ENCODE results near the gene LMAN2.

LMAN2 gene

GRCh38 chr5:177351392-177352329 is at the start of gene LMAN2:
TSS of gene LMAN2 (minus strand) at chr5:177351668. CDS start at chr5:177351647, 21 bp downstream.
- peak; percentile 91 for DNase-seq

GRCh38 chr5:177399997-177400868 is 48.8 kb upstream of the LMAN2 start, which contains the start of gene PFN3:
TSS of gene PFN3 (minus strand) at chr5:177400661. CDS start at chr5:177400576, 85 bp downstream.
- no peak for DNase-seq

DNA sequence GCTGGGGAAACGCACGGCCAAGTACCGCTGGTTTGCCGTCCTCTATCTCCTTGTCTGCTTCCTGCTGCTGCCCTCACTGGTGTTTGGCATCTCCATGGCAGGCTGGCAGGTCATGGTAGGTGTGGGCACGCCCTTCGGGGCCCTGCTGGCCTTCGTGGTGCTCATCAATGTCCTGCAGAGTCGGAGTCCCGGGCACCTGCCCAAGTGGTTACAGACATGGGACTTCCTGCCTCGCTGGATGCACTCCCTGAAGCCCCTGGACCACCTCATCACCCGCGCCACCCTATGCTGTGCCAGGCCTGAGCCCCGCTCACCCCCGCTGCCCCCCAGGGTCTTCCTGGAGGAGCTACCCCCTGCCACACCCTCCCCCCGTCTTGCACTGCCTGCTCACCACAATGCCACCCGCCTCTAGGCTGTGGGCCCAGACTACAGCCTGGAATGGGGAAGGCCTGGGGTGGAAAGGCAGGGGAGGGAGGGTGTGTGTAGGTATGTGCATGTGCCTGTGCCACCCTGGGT is 46.5 kb upstream of the LMAN2 start:
- no peak for DNase-seq

DNA sequence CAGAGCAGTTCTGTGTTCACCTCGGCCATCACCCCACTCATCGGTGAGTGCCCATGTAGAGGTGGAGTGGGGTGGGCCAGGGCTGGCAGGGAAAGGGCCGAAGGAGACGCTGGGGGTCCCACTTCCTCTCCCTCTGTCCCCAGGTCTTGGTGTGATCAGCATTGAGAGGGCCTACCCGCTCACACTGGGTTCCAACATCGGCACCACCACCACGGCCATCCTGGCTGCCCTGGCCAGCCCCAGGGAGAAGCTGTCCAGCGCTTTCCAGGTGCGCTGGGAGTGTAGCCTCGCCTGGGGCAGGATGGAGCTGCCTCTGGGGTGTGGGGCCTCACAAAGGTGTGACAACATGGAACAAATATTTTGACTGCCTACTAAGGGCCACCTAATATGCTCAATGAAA is 45.3 kb upstream of the LMAN2 start:
- no peak for DNase-seq

DNA sequence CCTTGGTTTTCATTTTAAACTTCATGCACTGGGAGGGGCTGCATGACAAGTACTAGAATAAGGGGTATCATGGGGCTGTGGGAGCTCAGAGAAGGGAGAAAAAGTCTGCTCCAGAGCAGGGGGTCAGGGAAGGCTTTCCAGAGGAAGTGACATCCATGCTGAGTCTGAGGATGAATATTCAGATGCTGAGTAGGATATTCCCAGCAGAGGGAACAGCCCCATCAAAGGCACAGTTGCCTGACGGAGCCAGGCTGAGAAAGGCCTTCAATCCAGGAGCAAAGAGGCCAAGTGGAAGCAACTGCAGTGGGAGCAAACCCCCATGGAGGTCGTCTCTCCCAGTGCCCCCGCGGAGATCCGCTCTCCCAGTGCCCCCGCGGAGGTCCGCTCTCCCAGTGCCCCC is 44.6 kb upstream of the LMAN2 start:
- no peak for DNase-seq

- DNase-seq = no peak
Observed at GRCh38 chr5:177393990-177394389, 42.5 kb upstream of the LMAN2 start.

- DNase-seq = no peak
Observed at GRCh38 chr5:177393206-177393765, 41.8 kb upstream of the LMAN2 start.

GRCh38 chr5:177392765-177393164 is 41.3 kb upstream of the LMAN2 start:
- DNase-seq = no peak

GRCh38 chr5:177390363-177391300 is 39.2 kb upstream of the LMAN2 start:
- DNase-seq = peak; percentile 66

- no peak for DNase-seq
Observed at GRCh38 chr5:177389241-177390169, 38.0 kb upstream of the LMAN2 start.

DNA sequence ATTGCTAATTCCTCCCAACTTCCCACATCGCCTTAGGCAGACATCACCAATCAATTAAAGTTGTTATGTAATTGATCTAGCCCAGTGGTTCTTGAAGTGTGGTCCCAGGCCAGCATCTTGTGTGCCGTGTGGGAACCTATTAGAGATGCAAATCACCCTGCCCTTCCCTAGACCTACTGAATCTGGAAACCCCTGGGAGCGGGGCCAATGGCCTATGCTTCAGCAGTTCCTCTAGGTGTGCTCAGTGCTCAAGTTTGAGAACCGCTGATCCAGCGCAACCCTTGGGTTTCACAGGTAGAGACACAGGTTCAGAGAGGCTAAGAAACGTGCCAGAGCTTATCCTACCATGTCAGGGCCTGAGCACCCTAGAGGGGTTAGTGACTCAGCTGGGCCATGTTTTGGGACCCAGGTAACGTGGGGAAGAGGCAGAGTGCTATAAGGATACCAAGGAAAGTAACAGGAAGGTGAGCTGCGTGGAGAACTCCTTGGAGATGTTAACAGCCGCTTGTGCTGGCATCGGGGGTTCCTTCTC is 37.1 kb upstream of the LMAN2 start:
- DNase-seq = no peak

DNA sequence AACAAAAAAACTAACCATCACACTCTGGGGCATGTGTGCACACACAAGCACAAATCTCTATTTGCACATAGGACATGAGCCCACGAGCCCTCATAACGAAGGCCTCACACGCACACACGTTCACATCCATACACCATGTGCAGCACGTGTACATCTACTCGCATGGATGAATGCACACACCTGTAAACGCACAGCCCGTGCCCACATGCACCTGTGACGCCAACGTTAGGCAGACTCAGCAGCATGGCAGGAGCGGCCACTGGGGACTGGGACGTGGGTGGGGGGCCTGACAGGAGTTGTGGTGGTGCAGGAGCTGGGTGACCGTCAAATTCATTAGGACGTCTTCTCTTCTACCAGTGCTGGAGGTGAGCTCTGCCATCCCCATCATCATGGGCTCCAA is 35.9 kb upstream of the LMAN2 start:
- no peak for DNase-seq

DNA sequence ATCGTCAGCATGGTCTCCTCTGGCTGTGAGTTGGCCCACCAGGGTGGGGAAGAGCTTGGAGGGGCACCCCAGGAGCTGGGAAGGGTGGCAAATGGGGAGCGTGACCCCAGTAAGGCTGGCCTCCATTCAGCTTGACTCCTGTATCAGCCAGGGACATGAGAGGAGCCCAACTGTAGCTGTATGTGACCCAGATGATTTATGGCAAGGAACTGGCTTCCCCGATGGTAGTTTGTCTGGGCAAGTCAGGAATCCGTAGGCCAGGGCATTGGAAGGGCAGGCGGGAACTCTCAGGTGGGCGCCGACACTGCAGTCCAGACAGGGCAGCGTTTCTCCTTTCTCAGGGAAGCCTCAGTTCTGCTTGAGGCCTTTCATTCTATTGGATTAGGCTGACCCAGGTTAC is 35.1 kb upstream of the LMAN2 start:
- no peak for DNase-seq

- no peak for DNase-seq
Observed at GRCh38 chr5:177385720-177386119, 34.3 kb upstream of the LMAN2 start.

DNA sequence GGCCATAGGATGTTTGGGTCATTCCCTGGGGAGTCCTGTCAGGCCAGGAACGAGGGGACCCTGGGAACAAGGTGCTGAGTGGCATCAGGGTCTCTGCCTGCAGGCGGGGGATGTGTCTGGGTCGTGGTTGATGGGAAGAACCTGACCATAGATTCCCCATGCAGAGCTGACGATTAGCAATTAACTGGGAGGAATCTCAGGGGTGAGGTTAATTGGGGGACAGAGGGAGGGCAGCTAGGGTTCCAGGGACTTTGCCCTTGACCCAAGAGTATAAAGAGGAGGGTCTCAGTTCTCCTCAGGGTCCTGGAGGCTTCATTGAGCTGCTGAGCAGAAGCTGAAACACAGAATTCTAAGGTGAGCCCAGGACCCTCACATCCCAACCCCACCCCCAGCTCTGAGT is 32.7 kb upstream of the LMAN2 start, which contains the start of gene SLC34A1:
TSS of gene SLC34A1 (plus strand) at position 301 of the 400 bp plus-strand sequence. CDS start 1,308 bp downstream, outside the sequence.
- DNase-seq = no peak

GRCh38 chr5:177383181-177383580 is 31.7 kb upstream of the LMAN2 start:
- no peak for DNase-seq

GRCh38 chr5:177382423-177383029 is 31.1 kb upstream of the LMAN2 start:
- no peak for DNase-seq

GRCh38 chr5:177380805-177381126 is 29.3 kb upstream of the LMAN2 start:
- no peak for DNase-seq

DNA sequence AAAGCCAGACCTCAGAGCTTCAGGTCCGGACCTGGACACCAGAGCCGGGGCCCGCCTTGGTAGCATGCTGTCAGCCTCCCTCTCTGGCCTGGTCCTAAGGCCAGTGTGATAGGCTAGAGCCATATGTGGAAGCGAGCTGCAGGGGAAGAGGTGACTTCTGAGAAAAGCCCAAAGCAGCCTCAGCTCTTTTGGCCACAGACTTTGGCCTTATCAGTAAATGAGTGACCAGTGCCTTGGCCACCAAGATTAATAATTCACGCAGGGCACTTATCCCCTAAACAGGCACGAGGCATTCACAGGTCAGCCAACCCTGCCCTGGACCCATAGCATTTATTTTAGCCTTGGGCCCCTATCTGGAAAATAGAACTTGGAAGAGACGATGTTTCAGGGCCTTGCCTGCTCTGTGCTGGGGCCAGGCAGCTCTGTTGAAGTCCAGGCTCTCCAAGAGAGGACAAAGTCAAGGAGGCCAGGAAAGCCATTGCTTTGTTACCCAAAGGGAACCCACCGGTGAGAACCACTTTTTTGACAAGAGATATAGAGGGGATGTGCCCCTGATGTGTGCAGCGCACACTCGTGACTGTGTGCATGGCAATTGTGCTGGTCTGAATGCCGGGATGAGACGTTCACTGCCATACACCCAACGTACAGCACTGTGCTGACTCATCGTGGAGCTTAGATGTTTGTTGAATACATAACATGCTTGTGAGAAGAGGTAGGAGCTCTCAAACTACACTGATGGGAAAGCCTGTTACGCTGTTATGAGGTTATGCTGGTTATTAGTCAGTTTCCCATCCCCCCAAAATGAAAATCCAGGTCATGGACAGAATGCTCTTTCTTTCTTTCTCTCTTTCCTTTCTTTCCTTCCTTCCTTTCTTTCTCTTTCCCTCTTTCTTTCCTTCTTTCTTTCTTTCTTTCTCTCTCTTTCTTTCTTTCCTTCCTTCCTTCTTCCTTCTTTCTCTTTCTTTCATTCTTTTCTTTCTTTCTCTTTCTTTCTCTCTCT is 27.7 kb upstream of the LMAN2 start:
- no peak for DNase-seq
